ENCODE measurements around the gene TTBK2. TPM values are rescaled to one million over a fixed set of nuclear protein-coding genes. Genes with fewer than 3 reads are reported as not detected.

TTBK2 gene
- total and polyA plus RNA-seq, 4 donors: 1.0 to 6.4 (median 4.3) TPM

- Histone ChIP-seq H3K4me1 (ENCODE audit: control insufficient read depth in 4 of 4, insufficient read depth in 4 of 4, low read length in 3 of 4) (no peaks in the 10 kb centered on the region), H3K36me3 (ENCODE audit: control insufficient read depth in 4 of 4, insufficient read depth in 3 of 4, low read depth in 1 of 4, low read length in 3 of 4) (no peaks in the 10 kb centered on the region)
These were observed 131.9 kb downstream of the TTBK2 start for GRCh38 chr15:42788725-42789124.

DNA sequence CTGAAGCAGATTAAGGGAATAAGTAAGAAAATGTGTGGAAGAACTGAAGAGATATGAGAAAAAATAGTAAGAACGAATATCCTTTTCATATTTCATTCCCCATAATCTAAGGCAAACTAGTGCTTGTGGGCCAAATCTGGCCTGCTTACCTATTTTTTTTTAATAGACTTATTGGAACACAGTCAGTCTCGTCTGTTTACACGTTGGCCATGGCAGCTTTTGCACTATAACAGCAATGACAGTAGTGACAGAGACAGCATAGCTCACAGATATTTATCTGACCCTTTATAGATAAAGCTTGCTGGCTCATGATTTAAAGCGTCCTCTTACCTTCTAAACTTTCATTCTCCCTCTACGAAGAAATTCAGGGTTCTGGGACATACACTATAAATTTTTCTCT lies 133.6 kb downstream of the TTBK2 start:
- no peaks in the 10 kb centered on the region for H3K9me3 ChIP-seq (ENCODE audit: control insufficient read depth in 4 of 4, low read length in 3 of 4)
- no peak for DNase-seq (ENCODE audit: low spot score)
- peaks cover 0 to 8% (median 2%) of the 10 kb centered on the region in 4 donors for H3K36me3 ChIP-seq (ENCODE audit: control insufficient read depth in 4 of 4, insufficient read depth in 3 of 4, low read depth in 1 of 4, low read length in 3 of 4)
- no peak for TF ChIP-seq SP1 (IDR thresholded peaks at IDR 0.05)
- TF ChIP-seq JUND (IDR thresholded peaks at IDR 0.05): no peak
- no peak for TF ChIP-seq FOXA1 (IDR thresholded peaks at IDR 0.05)
- TF ChIP-seq, protein P1, sequence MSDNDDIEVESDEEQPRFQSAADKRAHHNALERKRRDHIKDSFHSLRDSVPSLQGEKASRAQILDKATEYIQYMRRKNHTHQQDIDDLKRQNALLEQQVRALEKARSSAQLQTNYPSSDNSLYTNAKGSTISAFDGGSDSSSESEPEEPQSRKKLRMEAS (IDR thresholded peaks at IDR 0.05): no peak
- TF ChIP-seq HNF4G (IDR thresholded peaks at IDR 0.05): no peak
- TF ChIP-seq NR2F2 (IDR thresholded peaks at IDR 0.05): no peak
- TF ChIP-seq RAD21 (IDR thresholded peaks at IDR 0.05): no peak
- TF ChIP-seq, protein P2, sequence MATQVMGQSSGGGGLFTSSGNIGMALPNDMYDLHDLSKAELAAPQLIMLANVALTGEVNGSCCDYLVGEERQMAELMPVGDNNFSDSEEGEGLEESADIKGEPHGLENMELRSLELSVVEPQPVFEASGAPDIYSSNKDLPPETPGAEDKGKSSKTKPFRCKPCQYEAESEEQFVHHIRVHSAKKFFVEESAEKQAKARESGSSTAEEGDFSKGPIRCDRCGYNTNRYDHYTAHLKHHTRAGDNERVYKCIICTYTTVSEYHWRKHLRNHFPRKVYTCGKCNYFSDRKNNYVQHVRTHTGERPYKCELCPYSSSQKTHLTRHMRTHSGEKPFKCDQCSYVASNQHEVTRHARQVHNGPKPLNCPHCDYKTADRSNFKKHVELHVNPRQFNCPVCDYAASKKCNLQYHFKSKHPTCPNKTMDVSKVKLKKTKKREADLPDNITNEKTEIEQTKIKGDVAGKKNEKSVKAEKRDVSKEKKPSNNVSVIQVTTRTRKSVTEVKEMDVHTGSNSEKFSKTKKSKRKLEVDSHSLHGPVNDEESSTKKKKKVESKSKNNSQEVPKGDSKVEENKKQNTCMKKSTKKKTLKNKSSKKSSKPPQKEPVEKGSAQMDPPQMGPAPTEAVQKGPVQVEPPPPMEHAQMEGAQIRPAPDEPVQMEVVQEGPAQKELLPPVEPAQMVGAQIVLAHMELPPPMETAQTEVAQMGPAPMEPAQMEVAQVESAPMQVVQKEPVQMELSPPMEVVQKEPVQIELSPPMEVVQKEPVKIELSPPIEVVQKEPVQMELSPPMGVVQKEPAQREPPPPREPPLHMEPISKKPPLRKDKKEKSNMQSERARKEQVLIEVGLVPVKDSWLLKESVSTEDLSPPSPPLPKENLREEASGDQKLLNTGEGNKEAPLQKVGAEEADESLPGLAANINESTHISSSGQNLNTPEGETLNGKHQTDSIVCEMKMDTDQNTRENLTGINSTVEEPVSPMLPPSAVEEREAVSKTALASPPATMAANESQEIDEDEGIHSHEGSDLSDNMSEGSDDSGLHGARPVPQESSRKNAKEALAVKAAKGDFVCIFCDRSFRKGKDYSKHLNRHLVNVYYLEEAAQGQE (IDR thresholded peaks at IDR 0.05): no peak
- TF ChIP-seq EGR1 (IDR thresholded peaks at IDR 0.05; ENCODE audit: low read depth in 2 of 2): no peak
- TF ChIP-seq YY1 (IDR thresholded peaks at IDR 0.05): no peak
- TF ChIP-seq, protein P3, sequence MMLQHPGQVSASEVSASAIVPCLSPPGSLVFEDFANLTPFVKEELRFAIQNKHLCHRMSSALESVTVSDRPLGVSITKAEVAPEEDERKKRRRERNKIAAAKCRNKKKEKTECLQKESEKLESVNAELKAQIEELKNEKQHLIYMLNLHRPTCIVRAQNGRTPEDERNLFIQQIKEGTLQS (IDR thresholded peaks at IDR 0.05): no peak
- no peak for TF ChIP-seq HNF4A (conservative IDR thresholded peaks at IDR 0.05)
- TF ChIP-seq, protein P4, sequence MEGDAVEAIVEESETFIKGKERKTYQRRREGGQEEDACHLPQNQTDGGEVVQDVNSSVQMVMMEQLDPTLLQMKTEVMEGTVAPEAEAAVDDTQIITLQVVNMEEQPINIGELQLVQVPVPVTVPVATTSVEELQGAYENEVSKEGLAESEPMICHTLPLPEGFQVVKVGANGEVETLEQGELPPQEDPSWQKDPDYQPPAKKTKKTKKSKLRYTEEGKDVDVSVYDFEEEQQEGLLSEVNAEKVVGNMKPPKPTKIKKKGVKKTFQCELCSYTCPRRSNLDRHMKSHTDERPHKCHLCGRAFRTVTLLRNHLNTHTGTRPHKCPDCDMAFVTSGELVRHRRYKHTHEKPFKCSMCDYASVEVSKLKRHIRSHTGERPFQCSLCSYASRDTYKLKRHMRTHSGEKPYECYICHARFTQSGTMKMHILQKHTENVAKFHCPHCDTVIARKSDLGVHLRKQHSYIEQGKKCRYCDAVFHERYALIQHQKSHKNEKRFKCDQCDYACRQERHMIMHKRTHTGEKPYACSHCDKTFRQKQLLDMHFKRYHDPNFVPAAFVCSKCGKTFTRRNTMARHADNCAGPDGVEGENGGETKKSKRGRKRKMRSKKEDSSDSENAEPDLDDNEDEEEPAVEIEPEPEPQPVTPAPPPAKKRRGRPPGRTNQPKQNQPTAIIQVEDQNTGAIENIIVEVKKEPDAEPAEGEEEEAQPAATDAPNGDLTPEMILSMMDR (IDR thresholded peaks at IDR 0.05; ENCODE audit: low read depth, low read length, missing input control): no peak
- TF ChIP-seq, protein P5, sequence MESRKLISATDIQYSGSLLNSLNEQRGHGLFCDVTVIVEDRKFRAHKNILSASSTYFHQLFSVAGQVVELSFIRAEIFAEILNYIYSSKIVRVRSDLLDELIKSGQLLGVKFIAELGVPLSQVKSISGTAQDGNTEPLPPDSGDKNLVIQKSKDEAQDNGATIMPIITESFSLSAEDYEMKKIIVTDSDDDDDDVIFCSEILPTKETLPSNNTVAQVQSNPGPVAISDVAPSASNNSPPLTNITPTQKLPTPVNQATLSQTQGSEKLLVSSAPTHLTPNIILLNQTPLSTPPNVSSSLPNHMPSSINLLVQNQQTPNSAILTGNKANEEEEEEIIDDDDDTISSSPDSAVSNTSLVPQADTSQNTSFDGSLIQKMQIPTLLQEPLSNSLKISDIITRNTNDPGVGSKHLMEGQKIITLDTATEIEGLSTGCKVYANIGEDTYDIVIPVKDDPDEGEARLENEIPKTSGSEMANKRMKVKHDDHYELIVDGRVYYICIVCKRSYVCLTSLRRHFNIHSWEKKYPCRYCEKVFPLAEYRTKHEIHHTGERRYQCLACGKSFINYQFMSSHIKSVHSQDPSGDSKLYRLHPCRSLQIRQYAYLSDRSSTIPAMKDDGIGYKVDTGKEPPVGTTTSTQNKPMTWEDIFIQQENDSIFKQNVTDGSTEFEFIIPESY (IDR thresholded peaks at IDR 0.05): no peak
- TF ChIP-seq FOXA2 (IDR thresholded peaks at IDR 0.05): no peak
- TF ChIP-seq GABPA (IDR thresholded peaks at IDR 0.05 in 1 of 2, conservative IDR thresholded peaks at IDR 0.05 in 1 of 2): no peak
- no peak for TF ChIP-seq RXRA (IDR thresholded peaks at IDR 0.05)
- TF ChIP-seq TAF1 (conservative IDR thresholded peaks at IDR 0.05): no peak
- H3K4me1 ChIP-seq (ENCODE audit: control insufficient read depth in 4 of 4, insufficient read depth in 4 of 4, low read length in 3 of 4): no peaks in the 10 kb centered on the region
- no peak overlapping the region for H3K9ac ChIP-seq (ENCODE audit: low read depth in 1 of 2, low read length in 2 of 2)
- no peak overlapping the region for H3K27ac ChIP-seq (ENCODE audit: low read depth in 1 of 2, low read length in 2 of 2)
- H3K4me3 ChIP-seq (ENCODE audit: low read depth in 1 of 3, low read length in 3 of 3): no peak overlapping the region
- WGBS: 97% methylated on average over 5 of the region's 5 CpGs
- H3K27me3 ChIP-seq (ENCODE audit: control insufficient read depth in 4 of 4, insufficient read depth in 4 of 4, low read length in 3 of 4): no peaks in the 10 kb centered on the region

More at GRCh38 chr15:42788725-42789124, 131.9 kb downstream of the TTBK2 start:
- no peak for DNase-seq (ENCODE audit: low spot score)
- TF ChIP-seq FOXA2 (IDR thresholded peaks at IDR 0.05) (no peak), JUND (IDR thresholded peaks at IDR 0.05) (no peak)
- TF ChIP-seq, protein P5 (IDR thresholded peaks at IDR 0.05): no peak
- Histone ChIP-seq H3K9ac (ENCODE audit: low read depth in 1 of 2, low read length in 2 of 2) (no peak overlapping the region), H3K9me3 (ENCODE audit: control insufficient read depth in 4 of 4, low read length in 3 of 4) (no peaks in the 10 kb centered on the region), H3K4me3 (ENCODE audit: low read depth in 1 of 3, low read length in 3 of 3) (no peak overlapping the region), H3K27ac (ENCODE audit: low read depth in 1 of 2, low read length in 2 of 2) (no peak overlapping the region), H3K27me3 (ENCODE audit: control insufficient read depth in 4 of 4, insufficient read depth in 4 of 4, low read length in 3 of 4) (no peaks in the 10 kb centered on the region)

Measured in liver (tissue), 9 donors.